Stimulated activated CD8-positive, alpha-beta memory T cell treated with anti-CD3 and anti-CD28 coated beads, Interleukin-2, amount 100 ng/mL, for 48 hours (primary cell): ENCODE results near the gene MDC1.
"Not testable (repeated sequence)": the region's sequence is repeated elsewhere in the genome, so short reads cannot be mapped to it uniquely, and the experiment has no call there.

Experiments
- DNase-seq, 2 donors: peaks; one replicate each; pipeline ENCODE4 v3.0.0-alpha.2; 2020; ENCODE audit warnings: low read depth in 2 of 2

Gene MDC1

DNA sequence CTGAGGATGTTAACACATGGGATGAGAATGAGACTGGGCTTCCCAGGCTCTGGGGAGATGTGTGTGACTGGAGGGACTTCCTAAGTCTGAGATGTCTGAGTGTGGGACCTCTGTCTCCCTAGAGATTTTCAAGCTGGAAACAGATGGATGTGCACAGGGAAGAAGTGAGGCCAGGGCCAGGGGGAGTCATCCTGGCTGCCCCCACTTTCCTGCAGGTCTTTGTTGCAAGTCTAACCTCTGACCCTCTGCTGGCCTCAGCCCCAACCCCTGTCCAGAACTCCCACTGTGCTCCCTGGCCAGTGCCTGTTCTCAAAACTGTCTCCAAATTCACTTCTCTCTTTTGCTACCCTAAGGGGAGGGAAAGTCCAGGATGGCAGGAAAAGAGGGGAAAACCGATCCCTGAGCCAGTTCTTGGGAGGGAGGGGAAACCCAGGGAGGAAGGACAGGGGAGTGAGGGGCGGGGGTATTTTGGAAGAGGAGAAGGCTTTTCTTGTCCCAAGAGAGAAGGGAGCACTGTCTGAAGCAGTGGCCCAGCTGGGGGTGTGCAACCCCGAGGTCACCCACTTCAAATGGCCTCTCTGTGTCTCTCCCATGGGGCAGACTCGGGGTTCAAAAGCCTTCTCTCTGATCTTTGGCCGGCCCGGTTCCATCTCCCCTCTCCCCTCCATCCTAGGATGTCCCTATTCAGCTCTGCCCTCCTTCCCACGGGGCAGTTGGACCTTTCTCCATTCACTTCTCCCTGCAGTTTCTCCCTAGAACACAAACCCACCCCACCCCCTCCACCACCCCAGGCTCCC is 33.7 kb downstream of the MDC1 start:
- DNase-seq, result no peak

DNA sequence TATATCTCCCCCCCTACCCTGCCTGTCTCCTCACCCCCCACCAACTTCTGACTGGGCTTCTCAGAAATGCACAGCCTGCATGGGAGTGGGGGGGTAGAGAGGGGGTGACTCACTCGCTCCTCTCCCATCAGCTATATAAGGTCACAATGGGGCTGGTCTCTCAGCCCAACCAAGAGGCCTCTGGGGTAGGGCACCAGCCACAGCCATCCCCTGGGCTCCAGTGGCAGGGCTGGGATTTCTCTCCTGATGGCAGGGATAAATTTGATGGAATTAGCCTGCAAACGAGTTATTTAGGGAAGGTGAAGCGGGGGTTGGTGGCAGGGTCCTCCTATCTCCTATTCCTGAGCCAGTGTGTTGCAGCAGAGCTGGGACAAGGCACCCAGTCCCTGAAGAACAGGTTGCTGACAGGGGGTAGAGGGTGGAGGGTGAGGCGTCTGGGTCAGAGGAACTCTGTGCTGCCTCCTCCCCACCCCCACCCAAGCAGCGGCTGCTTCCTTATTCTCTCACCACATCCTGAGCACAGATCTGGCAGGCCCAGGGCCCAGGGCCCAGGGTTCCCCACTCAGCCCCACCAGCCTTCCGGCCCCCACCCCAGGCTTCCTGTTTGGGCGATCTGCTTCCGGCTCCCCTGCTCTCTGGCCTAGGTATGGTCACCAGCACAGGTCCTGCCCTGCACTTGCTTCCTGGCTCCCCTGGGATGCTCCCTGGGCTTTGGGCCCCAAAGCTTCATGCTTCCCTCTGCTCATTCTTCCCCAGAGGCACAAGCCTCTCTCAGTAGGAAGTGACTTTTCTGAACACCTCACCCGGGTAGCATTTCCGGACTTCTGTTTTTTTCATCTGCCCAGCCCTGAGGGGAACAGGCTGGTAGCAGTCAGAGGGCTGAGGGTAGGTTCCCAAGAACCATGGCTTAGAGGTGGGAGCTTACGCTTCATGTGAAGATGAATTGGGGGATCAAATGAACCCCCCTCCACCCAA is 34.7 kb downstream of the MDC1 start:
- DNase-seq, result peak; percentile 79 to 82

DNA sequence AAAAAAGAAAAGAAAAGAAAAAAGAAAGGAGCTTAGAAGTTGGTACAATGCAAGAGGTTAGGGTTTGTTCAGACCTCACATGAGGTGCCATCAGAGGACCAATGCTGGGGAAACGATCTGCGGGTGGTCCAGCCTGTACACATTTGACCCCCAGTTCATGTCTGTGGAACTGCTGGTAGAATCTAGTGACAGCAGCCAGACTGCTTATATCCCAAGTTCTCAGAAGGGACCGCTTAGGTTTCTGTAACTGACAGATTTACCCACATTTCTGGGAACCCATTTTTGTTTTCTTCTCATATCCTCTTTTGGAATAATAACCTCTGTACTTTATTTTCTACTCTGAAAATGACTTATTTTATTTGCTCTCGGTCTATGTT is 35.3 kb downstream of the MDC1 start:
- DNase-seq, result no peak

DNA sequence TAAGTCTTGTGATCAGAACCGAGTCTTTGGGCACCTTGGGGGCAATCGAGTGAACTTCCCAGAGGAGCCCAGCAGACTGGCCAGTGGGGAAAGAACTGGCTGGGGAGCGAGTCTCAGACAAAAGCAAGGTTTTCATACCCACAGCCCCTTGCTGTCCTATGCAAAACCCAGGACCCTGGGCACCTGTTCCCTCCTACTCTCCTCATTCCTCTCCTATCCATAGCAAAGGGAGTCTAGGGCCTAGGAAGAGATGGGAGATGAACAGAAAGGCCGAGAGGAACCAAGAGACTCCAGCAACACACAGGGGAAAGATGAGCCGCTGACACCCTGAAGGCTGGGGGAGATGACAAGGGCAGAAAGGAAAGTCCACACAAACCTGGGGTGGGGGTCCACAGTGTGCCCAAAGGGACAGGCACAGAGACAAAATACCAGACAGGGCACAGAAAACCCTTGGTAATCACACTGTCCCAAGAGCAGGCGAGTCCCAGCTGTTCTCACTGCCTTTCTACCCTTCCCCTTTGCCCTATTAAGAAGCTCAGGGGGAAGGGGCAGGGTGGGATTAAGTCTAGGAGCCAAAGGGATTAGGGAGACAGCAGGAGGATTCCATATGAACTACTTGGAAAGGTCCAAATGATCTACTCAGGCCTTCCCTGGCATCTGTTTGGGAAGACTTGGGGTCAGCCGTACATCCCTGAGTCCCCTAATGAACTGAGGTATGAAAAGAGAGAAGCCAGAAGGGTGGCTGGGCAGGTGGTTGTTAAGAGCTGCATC is 37.1 kb downstream of the MDC1 start:
- no peak for DNase-seq

DNA sequence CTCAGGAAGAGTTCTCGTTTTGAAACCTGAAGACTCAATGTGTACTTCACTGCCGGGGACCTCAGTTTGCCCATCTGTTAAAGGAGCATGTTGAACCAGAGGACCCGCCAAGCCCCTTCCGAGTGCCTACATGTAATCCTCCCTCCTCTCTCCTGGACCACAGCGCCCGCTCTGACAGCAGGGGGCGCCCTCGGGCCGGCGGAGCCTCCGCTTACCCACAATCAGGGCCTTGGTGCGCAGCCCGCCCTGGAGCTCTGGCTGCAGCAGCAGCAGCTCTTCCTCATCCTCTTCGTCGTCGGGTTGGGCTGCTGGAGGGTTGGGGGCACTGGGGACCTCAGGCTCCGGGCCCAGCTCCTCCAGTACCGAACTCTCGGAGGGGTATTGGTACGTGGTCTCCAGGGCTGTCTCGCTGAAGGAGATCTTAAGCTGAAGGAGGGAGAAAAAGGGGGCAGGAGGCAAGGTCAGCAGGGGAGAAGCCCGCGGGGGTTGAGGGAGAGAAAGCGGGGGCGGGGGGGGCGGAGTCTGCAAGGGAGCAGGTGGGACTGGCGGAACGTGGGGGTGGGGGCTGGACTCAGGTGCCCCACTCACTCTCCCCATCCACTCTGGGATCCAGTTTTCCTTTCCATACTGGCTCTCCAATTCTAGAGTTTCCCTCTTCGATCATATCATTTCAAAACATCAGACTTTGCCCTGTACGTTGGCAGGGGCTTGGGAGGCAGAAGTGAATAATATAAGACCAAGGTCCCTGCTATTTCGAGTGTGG is 37.9 kb downstream of the MDC1 start:
- DNase-seq, result peak; percentile 88 to 89

DNA sequence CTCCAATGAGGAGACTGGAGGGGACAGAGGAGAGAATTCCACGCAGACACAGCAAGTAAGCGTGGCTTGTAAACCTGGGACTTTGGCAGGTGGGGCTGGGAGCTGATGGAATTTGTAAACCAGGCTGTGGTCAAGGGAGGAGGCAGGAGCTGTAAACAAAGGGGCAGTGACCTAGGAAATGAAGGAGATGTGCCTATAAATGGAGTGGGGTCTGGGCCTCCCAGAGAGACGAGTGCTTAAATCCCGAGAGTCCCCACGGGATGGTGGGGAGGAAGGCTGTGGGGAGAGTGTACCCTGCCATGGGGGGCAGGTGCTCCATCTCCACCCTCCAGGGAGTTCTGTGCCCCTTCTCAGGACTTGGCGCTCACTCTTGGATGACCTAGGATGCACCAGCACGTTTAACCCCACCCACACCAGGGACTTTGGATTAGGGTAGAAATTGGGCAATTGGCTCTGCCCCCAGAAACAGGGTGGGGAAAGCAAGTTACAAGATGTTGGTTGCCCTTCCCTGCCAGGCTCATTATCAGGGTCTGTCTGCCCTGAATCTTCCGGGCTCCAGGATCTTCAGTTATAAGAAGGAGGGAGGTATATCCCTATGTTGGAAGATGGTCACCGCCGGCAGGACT is 40.3 kb downstream of the MDC1 start:
- DNase-seq, result no peak

DNA sequence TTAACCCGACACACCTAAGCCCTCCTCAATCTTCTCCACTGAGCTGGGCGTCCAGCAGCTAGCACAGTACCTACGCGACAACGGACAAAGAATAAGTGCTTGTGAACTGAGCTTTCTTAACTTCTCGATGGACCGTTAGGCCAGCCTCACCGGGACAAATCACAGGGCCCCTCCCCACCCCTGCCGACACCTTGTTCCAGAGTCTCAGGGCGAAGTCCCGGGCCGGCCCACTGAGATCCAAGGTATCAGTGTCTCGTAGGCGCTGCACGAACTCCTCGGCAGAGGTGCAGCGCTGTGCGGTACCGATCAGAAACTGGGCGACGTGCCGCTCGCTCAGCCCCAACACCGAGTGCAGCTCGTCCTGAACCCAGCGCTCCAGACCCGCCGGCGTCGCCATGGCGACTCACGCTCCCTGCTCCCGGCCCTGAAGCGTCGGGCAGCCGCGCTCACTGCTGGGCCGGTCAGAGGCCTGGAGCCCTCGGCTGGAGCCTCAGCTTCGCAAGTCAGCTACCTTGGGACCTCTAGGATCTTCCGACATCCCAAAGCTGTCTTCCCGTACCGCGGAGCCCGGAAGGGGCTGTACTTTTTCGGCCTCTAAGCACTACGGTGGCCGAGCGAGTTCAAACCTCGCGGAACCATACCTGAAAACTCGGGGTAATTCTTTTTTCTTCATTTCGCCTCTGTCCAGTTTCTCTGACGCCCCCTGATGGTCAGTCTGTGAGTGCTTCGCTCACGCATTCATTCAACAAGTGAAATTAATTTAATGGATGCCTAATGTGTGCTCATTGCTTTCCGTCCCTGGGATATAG is 44.4 kb downstream of the MDC1 start, which contains the start of gene DHX16:
Gene DHX16, minus strand, starts transcription at position 562 of the 809 bp plus-strand sequence. Its CDS starts 165 bp downstream, at position 397.
- DNase-seq, result peak; percentile 82 to 86

DNA sequence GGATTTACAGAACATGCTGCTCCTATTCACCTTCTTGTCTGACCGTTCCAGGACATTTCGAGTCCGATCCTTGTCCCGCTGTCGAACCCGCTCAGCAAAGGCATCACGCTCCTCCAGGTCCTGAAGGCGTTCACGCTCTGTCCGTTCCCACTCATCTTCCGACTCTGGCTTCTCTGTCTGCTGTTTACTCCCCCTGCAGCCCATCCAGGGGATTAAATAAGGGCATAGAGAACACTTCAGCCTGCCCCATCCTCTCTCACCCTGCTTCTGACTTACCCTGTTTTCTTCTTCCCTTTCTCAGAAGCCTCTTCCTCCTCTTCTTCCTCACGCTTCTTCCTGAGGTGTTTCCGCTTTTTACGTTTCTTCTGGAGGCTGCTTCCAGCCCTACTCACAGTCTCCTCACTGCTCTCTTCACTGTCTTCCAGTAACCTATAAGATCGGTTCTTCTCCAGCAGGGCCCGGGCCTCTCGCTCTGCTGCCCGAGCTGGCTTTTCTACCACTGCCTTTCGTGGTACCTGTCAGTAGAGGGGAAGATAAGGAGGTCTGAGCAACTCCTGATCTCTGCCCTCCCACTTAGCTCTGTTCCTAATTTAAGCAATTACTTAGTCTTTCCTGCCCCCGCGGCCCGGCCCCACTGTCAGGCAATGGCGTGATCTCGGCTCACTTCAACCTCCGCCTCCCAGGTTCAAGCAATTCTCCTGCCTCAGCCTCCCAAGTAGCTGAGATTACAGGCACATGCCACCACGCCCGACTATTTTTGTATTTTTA is 46.1 kb downstream of the MDC1 start:
- no peak for DNase-seq

DNA sequence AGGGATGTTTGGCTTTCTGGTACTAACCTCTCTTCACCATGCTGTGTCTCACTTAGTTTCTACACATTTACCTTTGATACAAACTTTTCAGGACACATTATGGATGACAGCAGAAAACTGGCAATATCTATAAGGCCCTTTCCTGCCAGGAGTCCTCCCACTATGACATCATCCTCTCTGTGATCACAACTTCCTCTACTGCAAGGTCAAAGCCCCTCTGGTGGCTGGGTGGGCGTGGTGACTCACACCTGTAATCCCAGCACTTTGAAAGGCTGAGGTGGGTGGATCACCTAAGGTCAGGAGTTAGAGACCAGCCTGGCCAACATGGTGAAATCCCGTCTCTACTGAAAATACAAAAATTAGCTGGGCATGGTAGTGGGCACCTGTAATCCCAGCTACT is 50.8 kb downstream of the MDC1 start:
- peak in 1 of 2 donors; percentile 60 for DNase-seq

DNA sequence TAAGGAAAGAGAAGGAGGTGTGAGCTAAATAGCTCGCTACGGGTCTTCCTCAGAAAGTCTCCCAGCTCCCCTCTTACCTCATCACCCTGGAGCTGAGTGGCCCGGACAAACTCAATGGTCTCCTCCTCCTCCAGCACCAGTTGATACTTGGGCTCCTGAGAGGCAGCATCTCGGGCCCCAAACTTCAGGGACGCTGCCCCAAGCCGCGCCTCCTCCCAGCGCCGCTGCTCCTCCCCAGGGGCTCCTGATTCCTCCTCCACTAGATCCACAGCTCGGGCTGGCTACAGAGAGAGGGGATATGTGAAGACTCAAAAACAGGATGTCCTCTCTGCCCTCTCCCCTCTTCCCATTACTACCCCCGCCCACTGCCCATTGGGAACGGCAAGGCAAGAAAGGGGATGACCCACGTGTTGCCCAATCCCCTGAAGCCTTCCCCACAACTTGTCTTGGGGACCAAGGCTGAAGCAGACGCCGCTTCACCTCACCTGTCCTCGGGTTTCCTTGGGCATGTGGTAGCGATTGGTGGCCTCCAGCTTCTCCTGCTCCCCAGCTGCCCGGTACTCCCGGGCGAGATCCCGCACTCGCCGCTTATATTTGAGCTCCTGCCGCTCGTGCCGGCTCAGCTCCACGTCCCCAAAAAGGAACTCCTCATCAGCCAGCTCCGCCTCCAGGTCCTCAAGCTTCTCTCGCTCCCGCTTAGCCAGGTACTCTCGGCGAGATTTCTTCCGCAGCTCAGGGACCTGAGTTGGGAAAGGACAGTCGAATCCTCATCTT is 51.9 kb downstream of the MDC1 start:
- no peak for DNase-seq

DNA sequence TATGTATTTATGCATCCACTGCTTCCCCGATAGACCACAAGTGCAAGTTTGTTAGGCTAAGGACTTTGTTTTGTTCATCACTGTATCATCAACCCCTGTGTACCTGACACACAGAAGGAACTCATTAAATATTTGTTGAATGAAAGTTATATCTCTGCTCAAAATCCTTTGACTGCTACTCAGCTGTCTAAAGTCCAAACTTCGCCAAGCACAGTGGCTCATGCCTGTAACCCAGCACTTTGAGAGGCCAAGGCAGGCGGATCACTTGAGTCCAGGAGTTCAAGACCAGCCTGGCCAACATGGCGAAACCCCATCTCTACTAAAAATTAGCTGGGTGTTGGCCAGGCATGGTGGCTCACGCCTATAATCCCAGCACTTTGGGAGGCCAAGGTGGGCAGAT is 59.2 kb downstream of the MDC1 start:
- DNase-seq, result not testable (repeated sequence)

DNA sequence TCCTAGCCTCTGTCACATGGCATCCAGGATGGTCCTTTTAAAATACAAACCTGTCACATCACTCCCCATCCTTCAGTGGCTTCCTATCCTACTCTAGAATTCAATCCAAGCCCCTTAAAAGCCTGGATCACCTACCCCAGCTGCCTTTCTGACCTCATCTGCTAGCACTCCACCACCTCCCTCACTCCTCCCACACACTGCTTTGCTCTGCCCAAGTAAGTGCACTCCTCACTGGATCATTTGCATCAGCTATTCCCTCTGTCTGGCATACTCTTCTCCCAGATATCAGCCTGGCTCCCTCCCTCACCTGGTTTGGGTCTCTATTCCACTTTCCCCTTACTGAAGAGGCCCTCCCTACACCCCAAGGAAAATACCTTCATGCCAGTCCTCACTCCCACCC is 59.6 kb downstream of the MDC1 start:
- DNase-seq, result no peak

DNA sequence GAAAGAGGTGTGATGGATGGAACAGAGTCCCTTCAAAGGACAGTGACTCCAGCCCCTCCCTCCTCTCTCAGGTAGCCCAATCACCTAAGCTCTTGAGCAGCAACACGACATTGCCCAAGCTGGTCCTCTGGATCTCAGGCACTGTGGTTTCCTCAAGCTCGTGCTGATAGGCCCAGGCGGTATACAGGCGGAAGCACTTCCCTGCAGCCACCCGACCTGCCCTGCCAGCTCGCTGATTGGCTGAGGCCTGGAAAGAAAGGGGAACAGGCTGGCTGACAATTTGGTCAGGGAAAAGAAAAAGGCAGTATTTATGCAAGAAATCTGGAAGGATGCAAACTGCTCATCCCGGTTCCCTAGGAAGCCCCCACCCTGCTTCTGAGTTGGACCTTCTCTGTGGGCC is 60.6 kb downstream of the MDC1 start:
- DNase-seq, result no peak

DNA sequence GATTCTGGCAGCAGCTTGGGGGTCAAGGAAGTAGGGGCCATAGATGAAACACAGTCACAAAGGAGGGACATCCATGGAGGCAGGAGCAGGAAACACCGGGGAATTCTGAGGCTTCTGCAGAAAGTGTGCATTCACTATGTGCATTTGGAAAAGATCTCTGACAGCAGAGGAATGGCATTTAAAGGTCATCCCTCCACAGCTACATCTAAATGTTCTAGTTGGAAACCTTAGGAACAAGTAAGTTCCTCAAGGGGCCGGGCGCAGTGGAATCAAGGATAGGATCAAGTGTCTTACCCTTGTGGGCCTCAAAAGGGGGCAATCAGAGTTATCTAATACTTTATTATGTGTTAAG is 61.4 kb downstream of the MDC1 start:
- DNase-seq, result no peak

DNA sequence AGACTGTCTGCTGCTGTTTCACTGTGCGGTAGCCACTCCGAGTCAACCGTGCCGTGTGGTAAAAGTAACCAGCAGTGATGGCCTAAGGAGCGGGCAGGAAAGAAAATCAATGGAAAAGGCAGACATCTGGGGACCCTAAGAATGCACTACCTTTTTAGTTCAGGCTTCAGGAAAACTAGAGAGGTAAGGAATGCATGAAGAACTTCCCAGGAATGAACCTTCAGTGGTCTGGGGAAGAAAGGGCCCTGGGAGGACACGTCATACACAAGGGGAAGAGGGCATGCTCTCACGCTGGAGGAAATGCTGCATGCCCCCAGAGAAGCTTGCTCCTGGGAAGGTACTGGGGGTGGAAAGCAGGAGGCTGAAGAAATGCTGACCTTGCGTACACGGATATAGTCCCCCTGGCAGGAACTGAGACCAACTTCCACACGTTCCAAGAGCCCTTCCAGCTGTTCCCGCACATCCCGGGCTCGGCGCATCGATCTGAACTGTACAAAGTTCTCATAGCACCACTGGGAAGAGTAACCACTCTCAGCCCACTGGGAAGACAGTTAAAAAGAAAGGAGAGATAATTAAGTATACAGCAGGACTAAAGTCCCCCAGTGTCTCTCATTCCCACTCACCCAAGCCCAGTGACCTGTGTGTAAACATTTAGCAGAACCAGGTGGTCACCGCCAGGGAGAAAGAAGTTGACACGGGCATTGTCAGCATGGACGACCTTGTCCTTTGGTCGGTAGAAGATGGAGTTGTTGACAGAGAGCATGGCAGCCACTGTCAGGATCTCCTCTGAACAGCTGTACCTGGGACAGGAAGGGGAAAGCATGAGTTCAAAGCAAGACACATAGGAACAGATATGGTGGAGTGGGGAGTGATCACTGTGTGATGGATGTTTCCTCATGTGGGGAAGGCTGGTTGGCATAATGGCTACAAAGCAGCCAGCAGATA is 62.0 kb downstream of the MDC1 start:
- no peak for DNase-seq

DNA sequence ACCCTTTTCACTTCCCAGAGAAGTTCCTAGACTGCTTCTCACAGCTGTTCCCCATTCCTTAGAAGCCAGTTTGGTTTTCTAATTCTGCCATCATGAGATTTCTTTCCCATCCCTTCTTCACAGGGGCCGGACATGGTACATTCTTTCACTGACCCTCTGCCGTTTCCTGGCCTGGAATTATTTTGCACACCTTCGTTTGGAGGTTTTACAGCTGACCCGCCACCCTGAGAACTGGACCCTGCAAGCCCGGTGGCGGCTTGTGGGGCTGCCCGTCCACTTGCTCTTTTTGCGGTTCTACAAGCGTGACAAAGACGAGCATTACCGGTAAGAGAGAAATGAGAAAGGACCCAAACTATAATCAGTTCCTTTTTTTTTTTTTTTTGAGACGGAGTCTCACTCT is 65.9 kb downstream of the MDC1 start:
- DNase-seq, result no peak
